Right ventricle myocardium superior (tissue), 1 donor: Measurements from ENCODE around the gene KSR2. TPM values are rescaled to one million over a fixed set of nuclear protein-coding genes. Genes with fewer than 3 reads are reported as not detected.
"Not testable (repeated sequence)": the region's sequence is repeated elsewhere in the genome, so short reads cannot be mapped to it uniquely, and the experiment has no call there.

ENCODE experiments used
- ATAC-seq: fragments of 200-7000 bp; cut with Tn5 transposase; one replicate; pipeline ENCODE4 v1.9.1; 2020; ENCODE audit warnings: mild to moderate bottlenecking; ENCODE audit not compliant: poor library complexity
- DNase-seq: peaks from one replicate; pipeline ENCODE4 v3.0.0-alpha.2; 2020
- intact Hi-C: fragments of 100-400 bp; cut with DNase I; formaldehyde crosslinking; loops from one replicate; pipeline ENCODE4 v1.11.2; 2022
- total RNA-seq: library from RNA; stranded (reverse); fragmentation: NEBNext Ultra II Directional; extraction: Animal tissue kit (Norgen Biotek cat#: 25700); gene quantifications from one replicate; pipeline ENCODE4 v1.2.1, GENCODE V29; 2021
- donor health status: DM: no; HTN: yes; CAD: no; lungs with severe emphysema.

The KSR2 gene
- total RNA-seq, 1 donor from 2014 or later: not detected

- DNase-seq: no peak
- intact Hi-C loops: no loop called here
- ATAC-seq: no peak
Measured at GRCh38 chr12:117809509-117809908, 159.3 kb downstream of the KSR2 start.

DNA sequence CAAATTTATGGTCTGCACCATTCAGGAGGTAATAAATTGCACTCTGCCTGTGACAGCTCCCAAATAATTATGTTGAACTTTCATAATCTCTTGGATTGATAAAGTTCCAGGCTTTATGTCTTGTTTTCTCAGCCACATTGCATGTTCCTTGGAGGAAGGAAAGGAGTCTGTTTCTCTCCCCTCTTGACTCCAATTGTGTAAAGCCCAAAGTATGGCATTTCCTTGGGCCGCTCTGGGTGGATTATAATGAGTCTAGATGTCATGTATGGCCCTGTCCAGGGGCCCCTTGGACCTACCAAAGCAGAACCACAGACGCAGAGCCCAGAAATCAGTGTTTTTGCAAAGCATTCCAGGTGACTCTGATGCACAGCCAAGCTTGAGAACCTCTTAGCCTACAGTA, 160.8 kb downstream of the KSR2 start:
- ATAC-seq (no peak), DNase-seq (no peak)
- intact Hi-C loops: no loop called here

DNA sequence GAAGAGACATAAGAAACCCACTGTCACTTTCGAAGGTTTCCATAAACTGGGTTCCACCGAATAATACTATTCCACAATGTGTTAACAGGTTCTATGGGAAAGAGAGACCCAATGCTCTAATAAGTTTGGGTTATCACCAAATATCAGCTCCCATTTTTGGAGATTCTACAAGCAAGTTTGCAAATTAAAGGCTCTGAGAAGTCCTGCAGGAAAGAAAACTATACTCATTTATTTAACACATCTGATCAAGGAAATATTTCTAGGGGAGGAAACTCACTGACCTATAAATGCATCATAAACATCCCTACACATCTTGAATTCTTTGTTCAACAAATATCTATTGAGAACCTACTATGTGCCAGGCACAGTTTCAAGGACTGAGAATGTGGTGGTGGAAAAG, 161.4 kb downstream of the KSR2 start:
- ATAC-seq (no peak), DNase-seq (no peak)
- intact Hi-C loops: no loop called here

DNA sequence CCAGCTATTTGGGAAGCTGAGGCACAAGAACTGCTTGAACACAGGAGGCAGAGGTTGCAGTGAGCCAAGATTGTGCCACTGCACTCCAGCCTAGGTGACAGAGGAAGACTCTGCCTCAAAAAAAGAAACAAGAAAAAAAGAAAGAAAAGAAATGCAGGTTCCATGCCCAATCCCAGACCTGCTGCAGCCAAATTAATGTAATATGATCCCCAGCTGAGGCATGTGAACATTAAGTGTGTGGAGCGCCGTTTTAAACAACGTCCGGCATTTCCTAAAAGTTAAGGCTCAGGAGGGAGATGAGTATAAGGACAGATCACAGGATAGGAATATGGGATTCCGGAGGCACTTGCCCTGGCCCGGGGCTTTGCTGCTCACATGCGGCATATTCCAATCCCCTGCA, 162.9 kb downstream of the KSR2 start:
- intact Hi-C loops: no loop called here
- ATAC-seq (no peak), DNase-seq (no peak)

- intact Hi-C loops: no loop called here
- DNase-seq (no peak), ATAC-seq (no peak)
Measured at GRCh38 chr12:117803001-117803400, 165.8 kb downstream of the KSR2 start.

GRCh38 chr12:117800711-117801110, 168.1 kb downstream of the KSR2 start:
- ATAC-seq, intact Hi-C loops, DNase-seq: not testable (repeated sequence)

GRCh38 chr12:117797202-117797601, 171.6 kb downstream of the KSR2 start:
- DNase-seq (no peak), ATAC-seq (no peak)
- intact Hi-C loops: no loop called here

GRCh38 chr12:117792877-117793424, 175.8 kb downstream of the KSR2 start:
- ATAC-seq: no peak
- intact Hi-C loops: no loop called here
- no peak for DNase-seq

GRCh38 chr12:117792471-117792870, 176.3 kb downstream of the KSR2 start:
- ATAC-seq: no peak
- intact Hi-C loops: no loop called here
- DNase-seq: no peak

DNA sequence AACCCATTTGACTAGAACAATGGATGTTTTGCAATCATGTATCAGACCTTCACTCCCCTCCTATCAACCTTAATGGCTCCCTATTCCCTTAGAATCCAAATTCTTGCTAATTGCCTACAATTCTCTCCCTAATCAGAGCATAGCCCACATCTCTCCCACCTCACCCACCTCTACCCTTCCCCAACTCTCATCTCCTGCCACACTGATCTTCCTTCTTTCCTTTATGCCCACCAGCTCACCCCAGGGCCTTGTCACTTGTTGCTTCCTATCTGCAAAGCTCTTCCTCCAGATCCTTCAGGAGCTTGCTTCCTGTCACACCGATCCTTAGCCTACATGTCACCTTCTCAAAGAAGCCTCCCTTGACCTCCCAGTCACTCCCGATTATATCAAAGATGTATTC, 177.8 kb downstream of the KSR2 start:
- ATAC-seq: no peak
- DNase-seq: no peak

DNA sequence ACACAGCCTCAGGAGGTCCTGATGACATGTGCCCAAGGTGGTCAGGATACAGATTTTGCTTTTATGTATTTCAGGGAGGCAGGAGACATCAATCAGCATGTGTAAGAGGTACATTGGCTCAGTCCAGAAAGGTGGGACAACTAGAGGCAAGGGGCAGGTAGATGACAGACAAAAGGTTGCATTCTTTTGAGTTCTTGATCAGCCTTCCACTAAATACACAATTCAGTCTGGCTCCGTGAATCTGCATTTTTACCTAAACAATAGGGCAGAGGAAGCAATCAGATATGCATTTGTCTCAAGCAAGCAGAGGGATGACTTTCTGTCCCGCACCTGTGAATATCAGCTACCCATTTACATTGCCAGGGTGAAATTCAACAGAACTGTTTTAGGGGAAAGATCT, 178.6 kb downstream of the KSR2 start:
- intact Hi-C loops: no loop called here
- DNase-seq: no peak
- no peak for ATAC-seq

More for the DNA sequence above, 177.8 kb downstream of the KSR2 start:
- intact Hi-C loops: no loop called here

- intact Hi-C loops: no loop called here
- no peak for ATAC-seq
- no peak for DNase-seq
Measured at GRCh38 chr12:117789195-117789912, 179.4 kb downstream of the KSR2 start.

GRCh38 chr12:117778656-117779055, 190.1 kb downstream of the KSR2 start:
- intact Hi-C loops: no loop called here
- ATAC-seq: no peak
- DNase-seq: no peak

DNA sequence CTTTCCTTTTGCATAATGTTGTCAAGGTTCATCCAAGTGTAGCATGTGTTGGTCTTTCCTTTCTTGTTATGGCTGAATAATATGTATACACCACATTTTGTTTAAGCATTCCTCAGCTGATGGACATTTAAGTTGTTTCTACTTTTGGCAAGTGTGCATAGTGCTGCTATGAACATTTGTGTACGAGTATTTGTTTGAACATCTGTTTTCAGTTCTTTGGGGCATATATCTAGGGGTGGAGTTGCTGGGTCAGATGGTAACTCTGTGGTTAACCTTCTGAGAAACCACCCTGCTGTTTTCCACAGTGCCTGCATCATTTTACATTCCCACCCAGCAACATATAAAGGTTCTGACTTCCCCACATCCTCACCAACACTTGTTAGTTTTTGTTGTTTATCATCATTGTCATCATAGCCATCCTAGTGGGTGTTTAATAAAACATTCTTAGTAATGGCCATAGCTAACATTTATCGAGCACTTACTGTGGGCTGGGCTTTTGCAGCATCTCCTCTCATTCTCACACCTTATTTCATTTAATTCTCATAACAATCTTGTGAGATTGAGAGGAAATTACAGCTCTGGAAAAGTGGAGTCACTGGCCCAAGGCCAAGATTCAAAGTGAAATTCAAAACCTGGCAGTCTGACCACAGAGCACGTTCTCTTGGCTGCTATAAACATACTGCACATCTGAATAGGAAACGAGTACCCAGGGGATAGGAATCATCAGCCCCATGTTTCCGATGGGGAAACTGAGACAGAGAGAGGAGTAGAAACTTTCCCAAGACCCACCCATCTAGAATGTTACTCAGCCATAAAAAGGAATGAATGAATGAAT, 193.6 kb downstream of the KSR2 start:
- intact Hi-C loops: no loop called here
- DNase-seq (no peak), ATAC-seq (no peak)

GRCh38 chr12:117768860-117769259, 199.9 kb downstream of the KSR2 start:
- ATAC-seq: no peak
- intact Hi-C loops: no loop called here
- DNase-seq: no peak

- ATAC-seq (no peak), DNase-seq (no peak)
- intact Hi-C loops: no loop called here
Measured at GRCh38 chr12:117766008-117766407, 202.8 kb downstream of the KSR2 start.

GRCh38 chr12:117762143-117762542, 206.6 kb downstream of the KSR2 start:
- intact Hi-C loops: no loop called here
- DNase-seq: no peak
- no peak for ATAC-seq

DNA sequence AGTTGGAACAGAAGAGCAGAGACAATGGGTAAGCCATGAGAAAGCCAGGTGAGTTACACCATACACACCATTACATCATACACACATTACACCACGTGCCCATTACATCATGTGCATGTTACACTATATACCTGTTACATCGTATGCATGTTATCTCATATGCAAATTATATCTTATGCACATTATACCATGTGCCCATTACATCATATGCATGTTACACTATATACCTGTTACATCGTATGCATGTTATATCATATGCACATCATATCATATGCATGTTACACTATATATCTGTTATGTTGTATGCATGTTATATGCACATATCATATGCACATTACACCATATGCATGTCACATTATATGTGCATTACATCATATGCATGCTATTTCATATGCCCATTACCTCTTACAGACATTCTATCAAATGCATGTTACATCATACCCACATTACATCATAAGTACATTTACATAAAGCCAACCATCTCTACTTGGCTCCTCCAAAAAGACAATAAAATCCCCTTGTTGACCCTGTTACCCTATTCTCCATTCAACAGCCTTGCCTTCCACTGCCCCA, 207.2 kb downstream of the KSR2 start:
- intact Hi-C loops: no loop called here
- ATAC-seq (no peak), DNase-seq (no peak)

DNA sequence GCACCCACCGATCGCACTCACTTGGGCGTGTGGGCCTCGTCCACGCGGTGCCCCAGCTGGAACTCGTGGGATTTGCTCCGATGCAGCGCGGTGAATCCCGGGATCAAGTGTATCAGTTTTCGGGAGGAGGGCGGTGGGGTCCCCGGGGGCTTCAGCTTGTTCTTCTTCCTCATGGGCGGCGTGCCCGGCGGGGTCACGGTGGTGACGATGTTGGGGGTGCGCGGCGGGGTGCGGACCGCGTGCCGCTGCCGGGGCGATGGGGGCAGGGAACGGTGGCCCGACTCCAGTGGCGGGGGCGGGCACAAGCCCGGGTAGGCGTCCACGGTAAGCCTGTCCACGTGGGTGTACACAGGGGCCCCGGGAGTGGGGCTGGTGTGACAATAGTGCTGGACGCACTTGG, 207.8 kb downstream of the KSR2 start:
- ATAC-seq (no peak), DNase-seq (no peak)
- intact Hi-C loops: no loop called here

GRCh38 chr12:117750657-117751056, 218.1 kb downstream of the KSR2 start:
- intact Hi-C loops: no loop called here
- ATAC-seq (no peak), DNase-seq (no peak)
